ENCODE data around the gene MOV10. TPM values are rescaled to one million over a fixed set of nuclear protein-coding genes. Genes with fewer than 3 reads are reported as not detected.

MOV10 gene
- total RNA-seq, 1 donor from 2014 or later = 47.5 TPM

- H3K9ac ChIP-seq = no peak overlapping the region
- no peaks in the 10 kb centered on the region for H3K4me1 Mint-ChIP-seq
- no peaks in the 10 kb centered on the region for H3K79me2 ChIP-seq (ENCODE audit: low read depth)
- no peaks in the 10 kb centered on the region for H3K4me1 ChIP-seq
- no peak for DNase-seq (ENCODE audit: low spot score)
- no peaks in the 10 kb centered on the region for H3K27me3 ChIP-seq
- H3F3A ChIP-seq (ENCODE audit: low read depth) = peaks cover 3% of the 10 kb centered on the region
- no peak overlapping the region for H3K4me3 Mint-ChIP-seq
- no peak overlapping the region for H3K4me3 ChIP-seq
- H3K9me3 Mint-ChIP-seq = no peaks in the 10 kb centered on the region
- H3K27ac Mint-ChIP-seq = no peak overlapping the region
- TF ChIP-seq EZH2 (IDR thresholded peaks at IDR 0.05) (no peak), CTCF (IDR thresholded peaks at IDR 0.05) (no peak), EZH2phosphoT487 (IDR thresholded peaks at IDR 0.05) (no peak)
- no peak overlapping the region for H3K4me2 ChIP-seq
- peaks cover 20% of the 10 kb centered on the region for H3K36me3 ChIP-seq
- no peaks in the 10 kb centered on the region for H3K27me3 Mint-ChIP-seq (ENCODE audit: insufficient read depth, low read depth)
- no peak overlapping the region for H3K27ac ChIP-seq
- H3K9me3 ChIP-seq (ENCODE audit: low read depth) = no peaks in the 10 kb centered on the region
- no peaks in the 10 kb centered on the region for H4K20me1 ChIP-seq (ENCODE audit: low read depth)
- no peak overlapping the region for H2AFZ ChIP-seq (replicated peaks)
- H3K36me3 Mint-ChIP-seq = peaks cover 44% of the 10 kb centered on the region
Measured at GRCh38 chr1:112665857-112666256, 8.6 kb upstream of the MOV10 start.

- H3K4me3 Mint-ChIP-seq = no peak overlapping the region
- Histone ChIP-seq H3K4me3 (no peak overlapping the region), H3K27me3 (no peaks in the 10 kb centered on the region), H3K27ac (no peak overlapping the region), H2AFZ (replicated peaks) (no peak overlapping the region), H4K20me1 (ENCODE audit: low read depth) (no peaks in the 10 kb centered on the region), H3K9ac (no peak overlapping the region), H3K4me1 (no peaks in the 10 kb centered on the region), H3K9me3 (ENCODE audit: low read depth) (no peaks in the 10 kb centered on the region), H3F3A (ENCODE audit: low read depth) (peaks cover 8% of the 10 kb centered on the region), H3K4me2 (no peak overlapping the region), H3K36me3 (peaks cover 16% of the 10 kb centered on the region), H3K79me2 (ENCODE audit: low read depth) (no peaks in the 10 kb centered on the region)
- H3K9me3 Mint-ChIP-seq = no peaks in the 10 kb centered on the region
- H3K4me1 Mint-ChIP-seq = no peaks in the 10 kb centered on the region
- no peaks in the 10 kb centered on the region for H3K27me3 Mint-ChIP-seq (ENCODE audit: insufficient read depth, low read depth)
- H3K27ac Mint-ChIP-seq = no peak overlapping the region
- TF ChIP-seq CTCF (IDR thresholded peaks at IDR 0.05) = no peak
- no peak for TF ChIP-seq EZH2 (IDR thresholded peaks at IDR 0.05)
- no peak for TF ChIP-seq EZH2phosphoT487 (IDR thresholded peaks at IDR 0.05)
- DNase-seq (ENCODE audit: low spot score) = no peak
- H3K36me3 Mint-ChIP-seq = peaks cover 43% of the 10 kb centered on the region
Measured at GRCh38 chr1:112666946-112667345, 7.5 kb upstream of the MOV10 start.

GRCh38 chr1:112672009-112672408 is 2.5 kb upstream of the MOV10 start:
- Histone ChIP-seq H3K79me2 (ENCODE audit: low read depth) (peaks cover 18% of the 10 kb centered on the region), H3K4me1 (peaks cover 18% of the 10 kb centered on the region), H3F3A (ENCODE audit: low read depth) (peaks cover 32% of the 10 kb centered on the region), H4K20me1 (ENCODE audit: low read depth) (no peaks in the 10 kb centered on the region), H3K27ac (no peak overlapping the region), H3K9me3 (ENCODE audit: low read depth) (no peaks in the 10 kb centered on the region), H3K4me3 (no peak overlapping the region), H3K4me2 (no peak overlapping the region), H3K27me3 (no peaks in the 10 kb centered on the region), H3K9ac (no peak overlapping the region), H3K36me3 (peaks cover 11% of the 10 kb centered on the region), H2AFZ (replicated peaks) (no peak overlapping the region)
- H3K4me3 Mint-ChIP-seq = no peak overlapping the region
- peaks cover 26% of the 10 kb centered on the region for H3K4me1 Mint-ChIP-seq
- no peaks in the 10 kb centered on the region for H3K9me3 Mint-ChIP-seq
- H3K36me3 Mint-ChIP-seq = peaks cover 42% of the 10 kb centered on the region
- H3K27ac Mint-ChIP-seq = no peak overlapping the region
- TF ChIP-seq EZH2phosphoT487 (IDR thresholded peaks at IDR 0.05) (no peak), CTCF (IDR thresholded peaks at IDR 0.05) (no peak), EZH2 (IDR thresholded peaks at IDR 0.05) (no peak)
- no peak for DNase-seq (ENCODE audit: low spot score)
- H3K27me3 Mint-ChIP-seq (ENCODE audit: insufficient read depth, low read depth) = peaks cover 3% of the 10 kb centered on the region
